Neural cell (in vitro differentiated cells): ENCODE results near the gene EHBP1. TPM values are rescaled to one million over a fixed set of nuclear protein-coding genes. Genes with fewer than 3 reads are reported as not detected.

Source experiments
- H2AFZ ChIP-seq: fragments of 200-600, 300-800 bp; sonication (generic), shearing (Covaris generic); 2 replicates; pipeline ENCODE4 v1.6.0; 2014; ENCODE audit warnings: low read depth, mild to moderate bottlenecking, antibody characterized with exemption, low read length, moderate library complexity
- H3F3A ChIP-seq: fragments of 200-600 bp; shearing (Covaris generic); 2 replicates; pipeline ENCODE4 v1.6.1; 2016; ENCODE audit warnings: mild to moderate bottlenecking, moderate library complexity, mixed read lengths, antibody characterized with exemption, low read length; ENCODE audit not compliant: insufficient read depth, poor library complexity, severe bottlenecking
- H3K27ac ChIP-seq: fragments of 200-600, 300-800 bp; sonication (generic), shearing (Covaris generic); 2 replicates; pipeline ENCODE4 v1.5.1; 2014; ENCODE audit warnings: mild to moderate bottlenecking, low read length, moderate library complexity
- H3K27me3 ChIP-seq: fragments of 300-800, 200-600 bp; sonication (generic), shearing (Covaris generic); 2 replicates; pipeline ENCODE4 v1.6.0; 2014; ENCODE audit warnings: mild to moderate bottlenecking, low read depth, low read length, moderate library complexity; ENCODE audit not compliant: insufficient read depth
- H3K36me3 ChIP-seq: fragments of 300-800, 200-600 bp; sonication (generic), shearing (Covaris generic); 2 replicates; pipeline ENCODE4 v1.5.1; 2014; ENCODE audit warnings: mild to moderate bottlenecking, antibody characterized with exemption, low read length, moderate library complexity; ENCODE audit not compliant: insufficient read depth
- H3K4me2 ChIP-seq: fragments of 300-800, 200-600 bp; sonication (generic), shearing (Covaris generic); 2 replicates; pipeline ENCODE4 v1.6.0; 2014; ENCODE audit warnings: mild to moderate bottlenecking, low read length
- H3K4me3 ChIP-seq: fragments of 300-800, 200-600 bp; sonication (generic), shearing (Covaris generic); 2 replicates; pipeline ENCODE4 v1.5.1; 2014; ENCODE audit warnings: mild to moderate bottlenecking, low read length, moderate library complexity
- H3K79me2 ChIP-seq: fragments of 200-600 bp; shearing (Covaris generic); replicated peaks from 2 replicates; pipeline ENCODE4 v1.6.0; 2014; ENCODE audit warnings: mild to moderate bottlenecking, low read length, moderate library complexity; ENCODE audit not compliant: insufficient read depth
- H3K9ac ChIP-seq: fragments of 300-800, 200-600 bp; sonication (generic), shearing (Covaris generic); 2 replicates; pipeline ENCODE4 v1.6.1; 2016; ENCODE audit warnings: mild to moderate bottlenecking, low read length, mixed read lengths
- H3K9me2 ChIP-seq: fragments of 200-600 bp; shearing (Covaris generic); 2 replicates; pipeline ENCODE4 v1.6.1; 2016; ENCODE audit warnings: mild to moderate bottlenecking, low read length, mixed read lengths; ENCODE audit not compliant: insufficient read depth
- H3K9me3 ChIP-seq: fragments of 200-600, 300-800 bp; sonication (generic), shearing (Covaris generic); 2 replicates; pipeline ENCODE4 v1.6.1; 2016; ENCODE audit warnings: mild to moderate bottlenecking, mixed run types, low read length, moderate library complexity, mixed read lengths
- H4K20me1 ChIP-seq: fragments of 200-600 bp; shearing (Covaris generic); 2 replicates; pipeline ENCODE4 v1.6.1; 2016; ENCODE audit warnings: mild to moderate bottlenecking, mixed run types; ENCODE audit not compliant: insufficient read depth
- EP300 ChIP-seq: fragments of 450-650 bp; conservative IDR thresholded peaks from 2 replicates; pipeline ENCODE4 v1.6.1; 2014; ENCODE audit warnings: antibody characterized with exemption, mild to moderate bottlenecking, moderate library complexity; ENCODE audit not compliant: poor library complexity, severe bottlenecking
- EZH2 ChIP-seq: fragments of 200-600, 300-800 bp; shearing (Covaris generic), sonication (generic); IDR thresholded peaks from 2 replicates; pipeline ENCODE4 v1.6.1; 2014; ENCODE audit warnings: antibody characterized with exemption, low read length, borderline replicate concordance, mild to moderate bottlenecking; ENCODE audit not compliant: insufficient read depth, poor library complexity, severe bottlenecking
- MXI1 ChIP-seq: fragments of 450-650 bp; conservative IDR thresholded peaks from 2 replicates; pipeline ENCODE4 v1.6.1; 2014; ENCODE audit warnings: antibody characterized with exemption, mild to moderate bottlenecking; ENCODE audit not compliant: poor library complexity, severe bottlenecking
- POLR2AphosphoS5 ChIP-seq: IDR thresholded peaks from 2 replicates; pipeline ENCODE4 v1.6.1; 2012
- RAD21 ChIP-seq: fragments of 450-650 bp; conservative IDR thresholded peaks from 2 replicates; pipeline ENCODE4 v1.6.1; 2014; ENCODE audit warnings: antibody characterized with exemption, mild to moderate bottlenecking, moderate library complexity
- SMC3 ChIP-seq: fragments of 450-650 bp; conservative IDR thresholded peaks from 2 replicates; pipeline ENCODE4 v1.6.1; 2014; ENCODE audit warnings: antibody characterized with exemption, mild to moderate bottlenecking, moderate library complexity; ENCODE audit not compliant: poor library complexity
- TAF1 ChIP-seq: IDR thresholded peaks from 2 replicates; pipeline ENCODE4 v1.6.1; 2012; ENCODE audit warnings: low read depth
- polyA plus RNA-seq: library from polyadenylated mRNA; depleted of rRNA; stranded (reverse); fragments of >200 nt; gene quantifications from 2 replicates; pipeline ENCODE4 v1.2.3, GENCODE V29; 2014
- TF ChIP-seq, protein P1 (sequence below): IDR thresholded peaks from 2 replicates; pipeline ENCODE4 v1.6.1; 2012; ENCODE audit warnings: borderline replicate concordance
- TF ChIP-seq, protein P2 (sequence below): fragments of 450-650 bp; IDR thresholded peaks from 2 replicates; pipeline ENCODE4 v1.5.1; 2014; ENCODE audit warnings: antibody characterized with exemption, mild to moderate bottlenecking, moderate library complexity; ENCODE audit not compliant: poor library complexity, severe bottlenecking

Gene EHBP1
- polyA plus RNA-seq, 1 donor from 2014 or later, result 52.6 TPM

- no peak overlapping the region for H3K9ac ChIP-seq
- H3K4me3 ChIP-seq, result no peak overlapping the region
- no peaks in the 10 kb centered on the region for H3K9me2 ChIP-seq
- H3K9me3 ChIP-seq, result no peaks in the 10 kb centered on the region
- no peak overlapping the region for H3K4me2 ChIP-seq
- TF ChIP-seq, protein P1, sequence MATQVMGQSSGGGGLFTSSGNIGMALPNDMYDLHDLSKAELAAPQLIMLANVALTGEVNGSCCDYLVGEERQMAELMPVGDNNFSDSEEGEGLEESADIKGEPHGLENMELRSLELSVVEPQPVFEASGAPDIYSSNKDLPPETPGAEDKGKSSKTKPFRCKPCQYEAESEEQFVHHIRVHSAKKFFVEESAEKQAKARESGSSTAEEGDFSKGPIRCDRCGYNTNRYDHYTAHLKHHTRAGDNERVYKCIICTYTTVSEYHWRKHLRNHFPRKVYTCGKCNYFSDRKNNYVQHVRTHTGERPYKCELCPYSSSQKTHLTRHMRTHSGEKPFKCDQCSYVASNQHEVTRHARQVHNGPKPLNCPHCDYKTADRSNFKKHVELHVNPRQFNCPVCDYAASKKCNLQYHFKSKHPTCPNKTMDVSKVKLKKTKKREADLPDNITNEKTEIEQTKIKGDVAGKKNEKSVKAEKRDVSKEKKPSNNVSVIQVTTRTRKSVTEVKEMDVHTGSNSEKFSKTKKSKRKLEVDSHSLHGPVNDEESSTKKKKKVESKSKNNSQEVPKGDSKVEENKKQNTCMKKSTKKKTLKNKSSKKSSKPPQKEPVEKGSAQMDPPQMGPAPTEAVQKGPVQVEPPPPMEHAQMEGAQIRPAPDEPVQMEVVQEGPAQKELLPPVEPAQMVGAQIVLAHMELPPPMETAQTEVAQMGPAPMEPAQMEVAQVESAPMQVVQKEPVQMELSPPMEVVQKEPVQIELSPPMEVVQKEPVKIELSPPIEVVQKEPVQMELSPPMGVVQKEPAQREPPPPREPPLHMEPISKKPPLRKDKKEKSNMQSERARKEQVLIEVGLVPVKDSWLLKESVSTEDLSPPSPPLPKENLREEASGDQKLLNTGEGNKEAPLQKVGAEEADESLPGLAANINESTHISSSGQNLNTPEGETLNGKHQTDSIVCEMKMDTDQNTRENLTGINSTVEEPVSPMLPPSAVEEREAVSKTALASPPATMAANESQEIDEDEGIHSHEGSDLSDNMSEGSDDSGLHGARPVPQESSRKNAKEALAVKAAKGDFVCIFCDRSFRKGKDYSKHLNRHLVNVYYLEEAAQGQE, result no peak
- no peak for TF ChIP-seq RAD21
- TF ChIP-seq POLR2AphosphoS5, result no peak
- TF ChIP-seq, protein P2, sequence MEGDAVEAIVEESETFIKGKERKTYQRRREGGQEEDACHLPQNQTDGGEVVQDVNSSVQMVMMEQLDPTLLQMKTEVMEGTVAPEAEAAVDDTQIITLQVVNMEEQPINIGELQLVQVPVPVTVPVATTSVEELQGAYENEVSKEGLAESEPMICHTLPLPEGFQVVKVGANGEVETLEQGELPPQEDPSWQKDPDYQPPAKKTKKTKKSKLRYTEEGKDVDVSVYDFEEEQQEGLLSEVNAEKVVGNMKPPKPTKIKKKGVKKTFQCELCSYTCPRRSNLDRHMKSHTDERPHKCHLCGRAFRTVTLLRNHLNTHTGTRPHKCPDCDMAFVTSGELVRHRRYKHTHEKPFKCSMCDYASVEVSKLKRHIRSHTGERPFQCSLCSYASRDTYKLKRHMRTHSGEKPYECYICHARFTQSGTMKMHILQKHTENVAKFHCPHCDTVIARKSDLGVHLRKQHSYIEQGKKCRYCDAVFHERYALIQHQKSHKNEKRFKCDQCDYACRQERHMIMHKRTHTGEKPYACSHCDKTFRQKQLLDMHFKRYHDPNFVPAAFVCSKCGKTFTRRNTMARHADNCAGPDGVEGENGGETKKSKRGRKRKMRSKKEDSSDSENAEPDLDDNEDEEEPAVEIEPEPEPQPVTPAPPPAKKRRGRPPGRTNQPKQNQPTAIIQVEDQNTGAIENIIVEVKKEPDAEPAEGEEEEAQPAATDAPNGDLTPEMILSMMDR, result no peak
- no peak for TF ChIP-seq EP300
- no peak for TF ChIP-seq TAF1
- no peak for TF ChIP-seq SMC3
- no peak for TF ChIP-seq MXI1
- TF ChIP-seq EZH2, result no peak
- no peaks in the 10 kb centered on the region for H3K36me3 ChIP-seq
- no peaks in the 10 kb centered on the region for H3K27me3 ChIP-seq
- no peaks in the 10 kb centered on the region for H3F3A ChIP-seq
- H3K27ac ChIP-seq, result no peak overlapping the region
- H4K20me1 ChIP-seq, result no peaks in the 10 kb centered on the region
- no peak overlapping the region for H2AFZ ChIP-seq
- no peaks in the 10 kb centered on the region for H3K79me2 ChIP-seq
Observed at GRCh38 chr2:62675062-62675461, 30.5 kb upstream of the EHBP1 start.

- TF ChIP-seq TAF1, result no peak
- TF ChIP-seq POLR2AphosphoS5, result no peak
- TF ChIP-seq SMC3, result no peak
- TF ChIP-seq, protein P1, result no peak
- TF ChIP-seq RAD21, result no peak
- TF ChIP-seq, protein P2, result no peak
- no peak for TF ChIP-seq MXI1
- no peak for TF ChIP-seq EP300
- TF ChIP-seq EZH2, result no peak
- Histone ChIP-seq H3K4me3 (no peak overlapping the region), H3K27ac (no peak overlapping the region), H3K27me3 (no peaks in the 10 kb centered on the region), H3F3A (no peaks in the 10 kb centered on the region), H3K9me2 (no peaks in the 10 kb centered on the region), H3K9ac (no peak overlapping the region), H3K9me3 (no peaks in the 10 kb centered on the region), H3K4me2 (no peak overlapping the region), H3K79me2 (no peaks in the 10 kb centered on the region), H3K36me3 (no peaks in the 10 kb centered on the region), H2AFZ (no peak overlapping the region), H4K20me1 (no peaks in the 10 kb centered on the region)
Observed at GRCh38 chr2:62685256-62685655, 20.3 kb upstream of the EHBP1 start.
